LNCAP (cell line): ENCODE data around the gene SH2B2.

Experiments used
- TF ChIP-seq, protein P1 (sequence below): fragments of 450-650 bp; IDR thresholded peaks from 2 replicates; pipeline ENCODE4 v1.5.1; 2017; ENCODE audit warnings: mild to moderate bottlenecking

Gene SH2B2

DNA sequence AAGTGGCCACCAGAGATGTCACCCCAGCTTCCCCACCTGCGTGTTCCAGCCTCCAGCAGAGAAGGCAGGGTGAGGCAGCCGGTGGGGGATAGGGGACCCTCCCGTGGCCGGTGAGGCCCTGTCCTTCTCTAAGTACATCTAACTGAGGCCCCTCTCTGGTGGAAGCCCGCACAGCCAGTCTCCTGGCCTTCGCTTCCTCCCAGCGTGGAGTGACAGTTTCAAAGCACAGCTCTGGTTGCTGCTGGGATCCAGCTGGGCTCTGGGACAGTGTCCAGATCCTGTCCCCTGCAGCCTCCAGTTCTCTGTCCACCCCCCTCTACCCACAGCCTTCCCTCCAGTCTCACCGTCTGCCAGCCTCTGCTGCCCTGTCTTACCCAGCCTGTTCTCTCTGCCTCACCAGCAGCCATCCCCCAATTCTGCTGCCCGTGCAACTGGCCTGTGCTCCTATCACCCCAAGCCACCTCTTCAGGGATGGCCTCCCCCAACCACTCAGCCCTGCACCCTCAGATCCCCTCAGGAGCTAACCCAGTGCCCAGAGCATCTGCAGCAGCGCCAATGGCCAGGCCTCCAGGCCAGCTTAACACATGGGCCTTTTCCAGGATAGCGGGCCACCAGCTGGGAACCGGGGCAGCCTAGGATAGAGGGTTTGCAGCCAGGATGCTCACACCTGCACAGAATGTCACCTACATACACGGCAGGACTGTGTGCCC lies 16.3 kb upstream of the SH2B2 start:
- TF ChIP-seq, protein P1, sequence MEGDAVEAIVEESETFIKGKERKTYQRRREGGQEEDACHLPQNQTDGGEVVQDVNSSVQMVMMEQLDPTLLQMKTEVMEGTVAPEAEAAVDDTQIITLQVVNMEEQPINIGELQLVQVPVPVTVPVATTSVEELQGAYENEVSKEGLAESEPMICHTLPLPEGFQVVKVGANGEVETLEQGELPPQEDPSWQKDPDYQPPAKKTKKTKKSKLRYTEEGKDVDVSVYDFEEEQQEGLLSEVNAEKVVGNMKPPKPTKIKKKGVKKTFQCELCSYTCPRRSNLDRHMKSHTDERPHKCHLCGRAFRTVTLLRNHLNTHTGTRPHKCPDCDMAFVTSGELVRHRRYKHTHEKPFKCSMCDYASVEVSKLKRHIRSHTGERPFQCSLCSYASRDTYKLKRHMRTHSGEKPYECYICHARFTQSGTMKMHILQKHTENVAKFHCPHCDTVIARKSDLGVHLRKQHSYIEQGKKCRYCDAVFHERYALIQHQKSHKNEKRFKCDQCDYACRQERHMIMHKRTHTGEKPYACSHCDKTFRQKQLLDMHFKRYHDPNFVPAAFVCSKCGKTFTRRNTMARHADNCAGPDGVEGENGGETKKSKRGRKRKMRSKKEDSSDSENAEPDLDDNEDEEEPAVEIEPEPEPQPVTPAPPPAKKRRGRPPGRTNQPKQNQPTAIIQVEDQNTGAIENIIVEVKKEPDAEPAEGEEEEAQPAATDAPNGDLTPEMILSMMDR: no peak

DNA sequence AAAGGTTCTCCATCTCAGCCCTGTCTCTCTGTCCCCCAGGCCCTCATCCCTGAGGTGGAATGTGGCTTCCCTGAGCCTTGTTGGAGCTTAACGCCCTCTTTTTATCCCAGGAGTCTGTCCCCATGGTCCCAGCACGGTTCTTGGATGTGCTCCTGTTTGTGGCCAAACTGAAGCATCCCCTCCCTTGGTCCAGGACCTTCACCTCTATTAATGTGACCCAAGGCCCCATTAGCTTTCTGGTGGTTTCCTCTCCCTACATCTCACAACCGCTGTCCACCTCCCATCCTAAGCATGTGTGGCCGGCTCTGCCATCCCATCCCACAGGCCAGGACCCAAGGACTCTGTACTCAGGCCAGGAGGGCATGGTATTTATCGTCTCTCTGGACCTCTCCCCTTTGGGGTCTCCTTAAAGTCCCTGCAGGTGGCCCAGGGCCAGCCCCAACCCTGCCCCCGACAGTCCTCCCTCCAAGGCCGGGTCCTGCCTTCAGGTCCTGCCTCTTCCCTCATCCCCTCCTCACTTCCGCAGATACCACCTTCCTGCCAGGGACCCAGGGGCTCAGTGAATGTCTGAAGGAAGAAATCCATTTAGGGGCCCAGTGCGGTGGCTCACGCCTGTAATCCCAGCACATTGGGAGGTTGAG lies 15.4 kb upstream of the SH2B2 start:
- TF ChIP-seq, protein P1: no peak

DNA sequence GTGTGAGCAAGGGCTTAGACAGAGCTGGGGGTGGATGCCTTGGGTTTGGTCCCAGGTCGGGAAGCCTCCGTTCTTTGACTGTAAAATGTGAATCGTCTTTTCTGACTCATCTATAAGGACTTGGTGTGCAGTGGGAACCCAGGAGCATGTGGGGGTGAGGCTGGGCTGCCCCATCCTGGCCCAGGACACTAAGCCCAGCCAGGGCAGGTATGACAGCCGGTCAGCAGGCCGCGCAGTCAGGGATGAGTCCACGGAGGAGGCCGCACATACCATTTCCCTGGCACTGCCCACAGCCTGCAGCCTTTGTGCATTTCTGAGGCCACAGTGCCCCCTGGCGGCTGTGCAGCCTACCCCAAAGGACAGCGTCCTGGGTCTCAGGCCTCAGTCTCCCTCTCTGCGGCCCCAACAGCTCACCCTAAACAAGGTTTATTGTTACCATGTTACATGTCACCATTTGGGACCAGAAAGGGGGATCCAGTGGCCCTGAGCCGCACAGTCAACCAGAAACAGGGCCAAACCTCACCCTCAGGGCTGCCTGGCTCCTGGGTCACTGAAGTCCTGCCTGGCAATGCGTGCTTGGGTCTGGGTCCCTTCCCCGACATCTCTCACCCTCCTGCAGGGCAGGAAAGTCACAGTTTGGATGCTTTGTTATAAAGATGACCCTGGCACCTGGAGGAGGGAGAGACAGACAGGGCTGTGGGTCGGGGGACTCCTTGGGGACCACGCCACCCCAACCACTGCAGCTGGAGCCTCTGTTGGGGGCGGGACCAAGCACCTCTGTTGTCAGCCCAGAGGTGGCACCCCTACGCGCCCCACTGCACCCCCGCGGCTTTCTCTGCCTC lies 14.4 kb upstream of the SH2B2 start:
- TF ChIP-seq, protein P1: peak; percentile 93

DNA sequence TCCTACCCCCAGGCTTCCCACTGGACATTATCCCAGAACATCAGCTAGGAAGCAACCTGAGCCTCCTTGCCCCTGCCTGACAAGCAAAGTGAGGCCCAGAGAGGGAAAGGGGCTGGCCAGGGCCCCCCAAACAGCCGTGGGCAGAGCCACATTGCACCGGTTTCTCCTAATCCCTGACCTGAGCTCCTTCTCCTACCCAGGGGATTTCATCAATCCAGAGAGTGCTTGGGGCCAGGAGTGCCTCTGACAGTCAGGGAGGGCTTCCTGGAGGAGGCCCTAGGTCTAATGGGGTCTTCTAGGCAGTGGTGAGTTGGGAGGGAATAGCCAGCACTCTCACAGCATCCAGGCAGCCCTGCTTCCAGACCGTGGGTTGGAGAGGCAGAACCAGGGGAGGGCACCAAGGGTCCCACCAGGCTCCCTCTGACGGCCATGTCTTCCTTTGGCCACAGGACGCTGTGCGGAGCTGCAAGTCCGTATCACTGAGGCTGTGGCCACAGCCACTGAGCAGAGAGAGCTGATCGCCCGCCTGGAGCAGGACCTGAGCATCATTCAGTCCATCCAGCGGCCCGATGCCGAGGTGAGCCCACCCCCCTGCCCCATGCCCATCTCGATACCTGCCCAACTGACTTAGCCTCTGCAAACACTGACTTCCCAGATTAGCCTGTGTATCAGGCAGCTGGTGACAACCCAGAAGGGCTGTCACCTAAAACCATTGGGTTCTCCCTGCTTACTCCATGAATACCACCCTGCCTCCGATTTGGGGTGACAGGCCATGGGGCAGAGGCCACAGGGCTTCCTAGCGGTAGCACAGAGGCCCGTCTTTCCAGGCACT lies 13.5 kb upstream of the SH2B2 start:
- TF ChIP-seq, protein P1: no peak

DNA sequence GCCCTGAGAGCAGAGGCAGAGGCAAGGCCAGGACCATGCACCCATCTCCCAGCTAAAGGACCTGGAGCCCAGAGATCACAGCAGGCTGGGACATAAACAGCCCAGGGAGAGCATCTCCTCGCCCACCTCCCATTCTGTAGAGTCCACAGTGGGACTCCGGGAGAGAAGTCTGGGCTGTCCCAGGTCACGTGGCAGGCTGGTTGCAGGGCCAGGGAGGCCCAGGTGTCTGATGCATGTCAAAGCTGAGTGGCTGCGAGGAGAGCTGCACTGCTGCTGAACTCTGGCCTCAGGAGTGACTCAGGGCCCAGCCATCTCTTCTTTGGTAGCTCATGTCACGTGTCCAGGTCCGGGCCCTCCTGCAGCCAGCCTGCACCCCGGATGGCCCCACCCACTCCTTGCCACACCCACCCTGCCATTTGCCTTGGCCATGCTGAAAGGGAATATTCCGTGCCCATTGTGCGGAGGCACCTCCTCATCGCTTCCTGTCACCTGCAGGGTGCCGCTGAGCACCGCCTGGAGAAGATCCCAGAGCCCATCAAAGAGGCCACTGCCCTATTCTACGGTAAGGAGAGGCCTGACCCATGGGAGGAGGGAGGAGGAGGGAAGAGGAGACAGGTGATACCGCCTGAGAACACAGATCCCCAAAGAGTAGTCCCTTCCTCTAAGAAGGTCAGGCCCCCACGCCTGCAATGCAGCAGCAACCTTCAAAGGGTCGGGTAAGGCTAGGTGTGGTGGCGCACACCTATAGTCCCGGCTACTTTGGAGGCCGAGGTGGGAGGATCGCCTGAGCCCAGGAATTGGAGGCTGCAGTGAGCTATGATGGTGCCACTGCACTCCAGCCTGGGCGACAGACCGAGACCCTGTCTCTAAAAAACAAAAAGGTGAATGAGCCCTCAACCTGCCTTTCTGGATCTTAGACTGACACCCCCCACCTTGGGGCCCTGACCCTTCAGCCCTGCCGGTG lies 12.6 kb upstream of the SH2B2 start:
- TF ChIP-seq, protein P1: no peak

DNA sequence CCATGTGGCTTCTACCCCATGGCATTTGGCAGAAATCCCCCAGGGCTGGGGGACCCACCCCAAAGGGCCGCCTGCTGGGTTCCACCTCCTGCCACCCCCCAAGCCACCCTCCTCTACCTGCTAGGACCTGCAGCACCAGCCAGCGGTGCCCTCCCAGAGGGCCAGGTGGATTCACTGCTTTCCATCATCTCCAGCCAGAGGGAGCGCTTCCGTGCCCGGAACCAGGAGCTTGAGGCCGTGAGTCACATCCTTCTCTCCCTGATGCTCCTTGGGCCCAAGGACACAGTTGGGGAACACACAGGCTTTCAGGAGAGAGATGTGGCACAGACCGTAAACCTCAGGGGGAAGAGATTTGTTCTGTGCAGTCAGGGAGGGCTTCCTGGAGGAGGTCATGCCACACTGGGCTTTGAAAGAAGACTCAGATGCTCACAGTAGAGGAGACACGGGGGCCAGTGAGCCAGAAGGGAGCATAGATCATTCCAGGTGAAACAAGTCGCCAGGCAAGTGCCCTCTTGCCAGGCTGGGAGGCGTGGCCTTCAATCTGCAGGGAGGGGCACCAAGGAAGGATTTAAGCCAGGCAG lies 11.5 kb upstream of the SH2B2 start:
- TF ChIP-seq, protein P1: no peak
